Stimulated activated CD4-positive, alpha-beta T cell treated with anti-CD3 and anti-CD28 coated beads, Interleukin-12 subunit alpha, Interleukin-12 subunit beta, amount 100 ng/mL, for 48 hours (primary cell): Measurements from ENCODE around the gene HSD11B2.

ENCODE experiments used
- DNase-seq, 3 donors: peaks; one replicate each; pipeline ENCODE4 v3.0.0-alpha.2; 2020; ENCODE audit warnings: low read depth in 2 of 3, low spot score in 1 of 3

Gene HSD11B2

GRCh38 chr16:67396159-67397035 lies 34.5 kb upstream of the HSD11B2 start:
- DNase-seq, result no peak

GRCh38 chr16:67397036-67397801 lies 33.7 kb upstream of the HSD11B2 start:
- DNase-seq, result no peak

- DNase-seq, result no peak
Observed at GRCh38 chr16:67397812-67398545, 32.9 kb upstream of the HSD11B2 start.

- DNase-seq, result no peak
Observed at GRCh38 chr16:67398546-67399217, 32.2 kb upstream of the HSD11B2 start.

GRCh38 chr16:67399218-67399733 lies 31.6 kb upstream of the HSD11B2 start:
- DNase-seq, result peak; percentile 20 to 47 (median 46)

- DNase-seq, result no peak
Observed at GRCh38 chr16:67399749-67400704, 30.9 kb upstream of the HSD11B2 start.

- no peak for DNase-seq
Observed at GRCh38 chr16:67400901-67401300, 30.0 kb upstream of the HSD11B2 start.

- DNase-seq, result no peak
Observed at GRCh38 chr16:67403976-67404555, 26.9 kb upstream of the HSD11B2 start.

GRCh38 chr16:67404740-67405226 lies 26.1 kb upstream of the HSD11B2 start:
- no peak for DNase-seq

- no peak for DNase-seq
Observed at GRCh38 chr16:67405336-67405735, 25.6 kb upstream of the HSD11B2 start.

GRCh38 chr16:67406111-67406971 lies 24.6 kb upstream of the HSD11B2 start:
- no peak for DNase-seq

- DNase-seq, result no peak
Observed at GRCh38 chr16:67407176-67407787, 23.6 kb upstream of the HSD11B2 start.

- DNase-seq, result no peak
Observed at GRCh38 chr16:67407788-67408452, 23.0 kb upstream of the HSD11B2 start.

- no peak for DNase-seq
Observed at GRCh38 chr16:67409631-67410030, 21.3 kb upstream of the HSD11B2 start.

GRCh38 chr16:67411339-67411738 lies 19.6 kb upstream of the HSD11B2 start:
- DNase-seq, result no peak

GRCh38 chr16:67412294-67412693 lies 18.6 kb upstream of the HSD11B2 start:
- no peak for DNase-seq
